Measurements from ENCODE around the gene PRDX1.

PRDX1 gene

GRCh38 chr1:45521413-45522323 lies at the start of gene PRDX1:
PRDX1 (minus strand) TSS chr1:45521884; CDS start chr1:45519043, 2,841 bp downstream.
- Histone ChIP-seq H3K27me3 (ENCODE audit: insufficient read depth, low read length) (no peaks in the 10 kb centered on the region), H3K27ac (ENCODE audit: low read length) (peak within 1 kb of the TSS; percentile 96), H3K36me3 (ENCODE audit: insufficient read depth, low read depth, low read length) (peaks cover 31% of the 10 kb centered on the region), H3K4me1 (ENCODE audit: insufficient read depth, low read length) (peaks cover 10% of the 10 kb centered on the region; the same call in 1 of the 2 replicates), H3K4me3 (ENCODE audit: low read length) (peak within 1 kb of the TSS; percentile 93), H3K9ac (ENCODE audit: low read depth, low read length) (peak within 1 kb of the TSS; percentile 98), H3K9me3 (ENCODE audit: insufficient read depth, low read depth, low read length) (no peaks in the 10 kb centered on the region)

GRCh38 chr1:45570631-45571030 lies 48.9 kb upstream of the PRDX1 start:
- Histone ChIP-seq H3K36me3 (ENCODE audit: insufficient read depth, low read depth, low read length) (peaks cover 52% of the 10 kb centered on the region), H3K27ac (ENCODE audit: low read length) (no peak overlapping the region), H3K9me3 (ENCODE audit: insufficient read depth, low read depth, low read length) (no peaks in the 10 kb centered on the region), H3K27me3 (ENCODE audit: insufficient read depth, low read length) (no peaks in the 10 kb centered on the region), H3K4me1 (ENCODE audit: insufficient read depth, low read length) (peaks cover 16% of the 10 kb centered on the region; the same call in 1 of the 2 replicates), H3K9ac (ENCODE audit: low read depth, low read length) (no peak overlapping the region), H3K4me3 (ENCODE audit: low read length) (no peak overlapping the region)

- Histone ChIP-seq H3K4me3 (ENCODE audit: low read length) (no peak overlapping the region), H3K27me3 (ENCODE audit: insufficient read depth, low read length) (no peaks in the 10 kb centered on the region), H3K27ac (ENCODE audit: low read length) (no peak overlapping the region), H3K36me3 (ENCODE audit: insufficient read depth, low read depth, low read length) (peaks cover 56% of the 10 kb centered on the region), H3K9me3 (ENCODE audit: insufficient read depth, low read depth, low read length) (no peaks in the 10 kb centered on the region), H3K9ac (ENCODE audit: low read depth, low read length) (no peak overlapping the region), H3K4me1 (ENCODE audit: insufficient read depth, low read length) (peaks cover 16% of the 10 kb centered on the region; the same call in 1 of the 2 replicates)
These were observed 48.4 kb upstream of the PRDX1 start for GRCh38 chr1:45569962-45570581.

- H3K9me3 ChIP-seq (ENCODE audit: insufficient read depth, low read depth, low read length) = no peaks in the 10 kb centered on the region
- no peak overlapping the region for H3K27ac ChIP-seq (ENCODE audit: low read length)
- peaks cover 56% of the 10 kb centered on the region for H3K36me3 ChIP-seq (ENCODE audit: insufficient read depth, low read depth, low read length)
- peaks cover 16% of the 10 kb centered on the region; the same call in 1 of the 2 replicates for H3K4me1 ChIP-seq (ENCODE audit: insufficient read depth, low read length)
- H3K27me3 ChIP-seq (ENCODE audit: insufficient read depth, low read length) = no peaks in the 10 kb centered on the region
- no peak overlapping the region for H3K9ac ChIP-seq (ENCODE audit: low read depth, low read length)
- no peak overlapping the region for H3K4me3 ChIP-seq (ENCODE audit: low read length)
These were observed 47.9 kb upstream of the PRDX1 start for GRCh38 chr1:45569571-45569961.

GRCh38 chr1:45568421-45568820 lies 46.7 kb upstream of the PRDX1 start:
- Histone ChIP-seq H3K36me3 (ENCODE audit: insufficient read depth, low read depth, low read length) (peaks cover 66% of the 10 kb centered on the region), H3K27ac (ENCODE audit: low read length) (no peak overlapping the region), H3K27me3 (ENCODE audit: insufficient read depth, low read length) (no peaks in the 10 kb centered on the region)

GRCh38 chr1:45567911-45568310 lies 46.2 kb upstream of the PRDX1 start:
- Histone ChIP-seq H3K9me3 (ENCODE audit: insufficient read depth, low read depth, low read length) (no peaks in the 10 kb centered on the region), H3K4me3 (ENCODE audit: low read length) (no peak overlapping the region), H3K9ac (ENCODE audit: low read depth, low read length) (no peak overlapping the region), H3K36me3 (ENCODE audit: insufficient read depth, low read depth, low read length) (peaks cover 71% of the 10 kb centered on the region), H3K4me1 (ENCODE audit: insufficient read depth, low read length) (peaks cover 3% of the 10 kb centered on the region; the same call in 1 of the 2 replicates), H3K27me3 (ENCODE audit: insufficient read depth, low read length) (no peaks in the 10 kb centered on the region), H3K27ac (ENCODE audit: low read length) (no peak overlapping the region)

More at GRCh38 chr1:45568421-45568820, 46.7 kb upstream of the PRDX1 start:
- Histone ChIP-seq H3K4me3 (ENCODE audit: low read length) (no peak overlapping the region), H3K4me1 (ENCODE audit: insufficient read depth, low read length) (peaks cover 7% of the 10 kb centered on the region; the same call in 1 of the 2 replicates), H3K9me3 (ENCODE audit: insufficient read depth, low read depth, low read length) (no peaks in the 10 kb centered on the region), H3K9ac (ENCODE audit: low read depth, low read length) (no peak overlapping the region)

GRCh38 chr1:45566722-45567121 lies 45.0 kb upstream of the PRDX1 start:
- Histone ChIP-seq H3K4me1 (ENCODE audit: insufficient read depth, low read length) (no peaks in the 10 kb centered on the region), H3K9ac (ENCODE audit: low read depth, low read length) (no peak overlapping the region), H3K4me3 (ENCODE audit: low read length) (no peak overlapping the region), H3K9me3 (ENCODE audit: insufficient read depth, low read depth, low read length) (no peaks in the 10 kb centered on the region), H3K36me3 (ENCODE audit: insufficient read depth, low read depth, low read length) (peaks cover 83% of the 10 kb centered on the region), H3K27me3 (ENCODE audit: insufficient read depth, low read length) (no peaks in the 10 kb centered on the region), H3K27ac (ENCODE audit: low read length) (no peak overlapping the region)

GRCh38 chr1:45563843-45564242 lies 42.2 kb upstream of the PRDX1 start:
- no peaks in the 10 kb centered on the region for H3K27me3 ChIP-seq (ENCODE audit: insufficient read depth, low read length)
- H3K4me1 ChIP-seq (ENCODE audit: insufficient read depth, low read length) = no peaks in the 10 kb centered on the region
- no peaks in the 10 kb centered on the region for H3K9me3 ChIP-seq (ENCODE audit: insufficient read depth, low read depth, low read length)
- peaks cover 88% of the 10 kb centered on the region for H3K36me3 ChIP-seq (ENCODE audit: insufficient read depth, low read depth, low read length)
- H3K9ac ChIP-seq (ENCODE audit: low read depth, low read length) = no peak overlapping the region
- no peak overlapping the region for H3K4me3 ChIP-seq (ENCODE audit: low read length)
- H3K27ac ChIP-seq (ENCODE audit: low read length) = no peak overlapping the region

GRCh38 chr1:45557422-45557944 lies 35.8 kb upstream of the PRDX1 start:
- H3K9ac ChIP-seq (ENCODE audit: low read depth, low read length) = no peak overlapping the region
- H3K4me3 ChIP-seq (ENCODE audit: low read length) = no peak overlapping the region
- H3K27ac ChIP-seq (ENCODE audit: low read length) = no peak overlapping the region
- no peaks in the 10 kb centered on the region for H3K9me3 ChIP-seq (ENCODE audit: insufficient read depth, low read depth, low read length)
- H3K27me3 ChIP-seq (ENCODE audit: insufficient read depth, low read length) = no peaks in the 10 kb centered on the region
- H3K36me3 ChIP-seq (ENCODE audit: insufficient read depth, low read depth, low read length) = peaks cover 79% of the 10 kb centered on the region
- no peaks in the 10 kb centered on the region for H3K4me1 ChIP-seq (ENCODE audit: insufficient read depth, low read length)

GRCh38 chr1:45554198-45554597 lies 32.5 kb upstream of the PRDX1 start:
- Histone ChIP-seq H3K9me3 (ENCODE audit: insufficient read depth, low read depth, low read length) (no peaks in the 10 kb centered on the region), H3K36me3 (ENCODE audit: insufficient read depth, low read depth, low read length) (peaks cover 54% of the 10 kb centered on the region), H3K4me3 (ENCODE audit: low read length) (no peak overlapping the region), H3K4me1 (ENCODE audit: insufficient read depth, low read length) (no peaks in the 10 kb centered on the region), H3K27ac (ENCODE audit: low read length) (no peak overlapping the region), H3K27me3 (ENCODE audit: insufficient read depth, low read length) (no peaks in the 10 kb centered on the region), H3K9ac (ENCODE audit: low read depth, low read length) (no peak overlapping the region)

GRCh38 chr1:45552331-45552730 lies 30.6 kb upstream of the PRDX1 start:
- Histone ChIP-seq H3K4me1 (ENCODE audit: insufficient read depth, low read length) (no peaks in the 10 kb centered on the region), H3K9me3 (ENCODE audit: insufficient read depth, low read depth, low read length) (no peaks in the 10 kb centered on the region), H3K4me3 (ENCODE audit: low read length) (peak overlapping the region; percentile 91), H3K27ac (ENCODE audit: low read length) (no peak overlapping the region), H3K36me3 (ENCODE audit: insufficient read depth, low read depth, low read length) (peaks cover 40% of the 10 kb centered on the region), H3K9ac (ENCODE audit: low read depth, low read length) (peak overlapping the region; percentile 23; the same call in 1 of the 2 replicates), H3K27me3 (ENCODE audit: insufficient read depth, low read length) (no peaks in the 10 kb centered on the region)
